Aorta (tissue), 5 donors: ENCODE results near the gene ANKH. TPM values are rescaled to one million over a fixed set of nuclear protein-coding genes. Genes with fewer than 3 reads are reported as not detected.
"Not testable (repeated sequence)": the region's sequence is repeated elsewhere in the genome, so short reads cannot be mapped to it uniquely, and the experiment has no call there.

Experiments
- ATAC-seq: fragments of 200-7000 bp; cut with Tn5 transposase; one replicate; pipeline ENCODE4 v1.9.1; 2022; ENCODE audit warnings: moderate library complexity; ENCODE audit not compliant: low FRiP score
- DNase-seq, 2 donors: peaks; one replicate each; pipeline ENCODE4 v3.0.0-alpha.2; 2020
- H3K27ac ChIP-seq, 2 donors: one replicate each; pipeline ENCODE4 v1.5.1; 2013; ENCODE audit warnings: low read length in 2 of 2, mild to moderate bottlenecking in 2 of 2, moderate library complexity in 2 of 2, control low read depth in 1 of 2, inconsistent platforms in 1 of 2, low read depth in 1 of 2
- H3K27me3 ChIP-seq, 2 donors: one replicate each; pipeline ENCODE4 v1.6.1; 2013; ENCODE audit warnings: control low read depth in 1 of 2, low read length in 1 of 2, mild to moderate bottlenecking in 1 of 2, moderate library complexity in 1 of 2; ENCODE audit not compliant: insufficient read depth in 2 of 2, control insufficient read depth in 1 of 2
- H3K36me3 ChIP-seq, 2 donors: one replicate each; pipeline ENCODE4 v1.6.1; 2013; ENCODE audit warnings: control low read depth in 1 of 2, low read length in 1 of 2, mild to moderate bottlenecking in 1 of 2; ENCODE audit not compliant: insufficient read depth in 2 of 2, control insufficient read depth in 1 of 2
- H3K4me1 ChIP-seq, 2 donors: one replicate each; pipeline ENCODE4 v1.6.1; 2013; ENCODE audit warnings: low read length in 2 of 2, control low read depth in 1 of 2, mild to moderate bottlenecking in 1 of 2, moderate library complexity in 1 of 2; ENCODE audit not compliant: insufficient read depth in 2 of 2, control insufficient read depth in 1 of 2
- H3K4me3 ChIP-seq, 2 donors: one replicate each; pipeline ENCODE4 v1.5.1; 2013; ENCODE audit warnings: low read length in 2 of 2, control low read depth in 1 of 2, mild to moderate bottlenecking in 1 of 2
- H3K9me3 ChIP-seq: one replicate; pipeline ENCODE4 v1.6.1; 2013; ENCODE audit warnings: mild to moderate bottlenecking, low read length; ENCODE audit not compliant: control insufficient read depth
- WGBS, 2 donors: extraction: QIAGEN DNeasy Blood & Tissue Kit; methylation state at CpG; one replicate each; pipeline ENCODE4 v1.1.7; 2013; 5-methylcytosine and 5-hydroxymethylcytosine counted together
- intact Hi-C, 2 donors: fragments of 100-400 bp; cut with DNase I; formaldehyde crosslinking; loops; one replicate each; pipeline versions ENCODE4 v1.14.2 to v1.15.0; 2022
- polyA plus RNA-seq, 2 donors: library from polyadenylated mRNA; stranded (reverse); fragments of 200-250 nt; gene quantifications; one replicate each; pipeline ENCODE4 v1.2.3, GENCODE V29; 2013
- total RNA-seq, 2 donors: library from RNA; stranded (reverse); fragmentation: NEBNext Ultra II Directional; extraction: Animal tissue kit (Norgen Biotek cat#: 25700); gene quantifications; one replicate each; pipeline ENCODE4 v1.2.1, GENCODE V29; 2021
- donor health status: healthy with polysubstance abuse.
- donor health status: Bipolar disorder and iron deficiency.
- donor health status: DM: no; HTN: no; CAD: no.
- donor health status: DM: no; HTN: no; CAD: no.
- donor health status: DM: yes; HTN: yes; CAD: no.

The ANKH gene
- total and polyA plus RNA-seq, 4 donors: 63.7 to 257 (median 167) TPM

DNA sequence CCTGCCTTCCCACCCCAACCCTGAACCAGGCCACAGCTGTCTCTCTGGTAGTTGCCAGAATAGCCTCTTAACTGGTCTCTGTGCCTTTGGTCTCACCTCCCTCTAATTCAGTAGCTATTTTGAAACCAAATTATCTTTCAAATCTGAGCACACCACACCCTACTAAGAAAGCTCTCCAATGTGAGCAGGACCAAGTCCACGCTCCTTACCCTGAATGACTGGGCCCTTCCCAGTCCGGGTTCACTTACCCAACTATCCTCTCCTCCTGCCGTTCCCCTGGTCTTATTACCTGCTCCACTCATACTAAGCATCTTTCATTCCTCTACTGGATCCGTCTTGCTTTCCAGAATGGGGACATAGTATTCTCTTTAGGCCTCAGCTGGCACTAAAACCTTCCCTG, 16.8 kb downstream of the ANKH start:
- H3K36me3 ChIP-seq: no peaks in the 10 kb centered on the region
- WGBS, 2 donors: 92 to 99% methylated on average over 4 of the region's 4 CpGs
- no peaks in the 10 kb centered on the region for H3K27me3 ChIP-seq
- no peak for ATAC-seq
- H3K4me3 ChIP-seq: no peak overlapping the region
- H3K27ac ChIP-seq: no peak overlapping the region
- DNase-seq: no peak
- intact Hi-C loops: no loop called here
- peaks cover 0 to 3% of the 10 kb centered on the region in 2 donors for H3K4me1 ChIP-seq
- H3K9me3 ChIP-seq: no peaks in the 10 kb centered on the region

DNA sequence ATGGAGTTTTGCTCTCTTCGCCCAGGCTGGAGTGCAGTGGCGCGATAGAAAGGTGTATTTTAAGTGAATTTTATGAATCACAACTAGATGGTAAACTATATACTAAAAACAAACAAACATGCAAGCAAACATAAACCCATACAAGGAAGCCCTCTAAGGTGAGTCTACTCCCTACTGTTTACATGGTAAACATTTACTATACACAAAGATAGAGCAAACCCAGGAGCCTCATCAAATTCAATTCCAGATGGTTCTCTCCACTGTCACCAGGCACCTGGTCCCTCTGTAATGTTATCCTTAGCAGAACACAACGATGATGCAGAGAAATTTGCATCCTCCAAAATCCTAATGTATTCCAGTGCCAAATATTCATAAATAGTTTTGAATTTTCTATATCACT, 17.9 kb downstream of the ANKH start:
- Histone ChIP-seq H3K4me1 (peaks cover 0 to 3% of the 10 kb centered on the region in 2 donors), H3K27me3 (no peaks in the 10 kb centered on the region), H3K36me3 (no peaks in the 10 kb centered on the region), H3K9me3 (no peaks in the 10 kb centered on the region), H3K27ac (no peak overlapping the region), H3K4me3 (no peak overlapping the region)
- ATAC-seq: no peak
- no peak for DNase-seq
- intact Hi-C loops: no loop called here
- WGBS, 2 donors: 95 to 96% methylated on average over 4 of the region's 4 CpGs

DNA sequence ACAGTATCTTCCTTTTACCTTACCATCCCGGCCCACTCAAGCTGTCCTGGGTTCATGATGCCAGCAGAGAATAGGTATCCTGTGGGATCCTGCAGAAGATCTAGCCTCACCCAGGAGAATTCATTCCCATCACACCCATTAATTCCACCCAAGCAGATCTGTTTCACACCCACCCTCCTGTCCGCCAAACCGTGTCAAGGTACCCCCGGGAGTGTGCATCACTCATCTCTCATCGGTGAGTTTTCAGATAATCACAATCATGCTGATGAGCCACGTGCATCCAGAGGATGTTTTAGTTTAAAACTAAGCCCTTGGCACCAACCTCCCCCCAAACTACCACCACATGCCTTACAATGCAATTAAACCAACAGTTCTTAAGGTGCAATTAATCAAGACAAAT, 18.8 kb downstream of the ANKH start:
- Histone ChIP-seq H3K9me3 (no peaks in the 10 kb centered on the region), H3K4me1 (peaks cover 0 to 3% of the 10 kb centered on the region in 2 donors), H3K4me3 (no peak overlapping the region), H3K36me3 (no peaks in the 10 kb centered on the region), H3K27ac (no peak overlapping the region), H3K27me3 (no peaks in the 10 kb centered on the region)
- intact Hi-C loops: no loop called here
- 87 to 95% methylated on average over 6 of the region's 6 CpGs for WGBS, 2 donors
- DNase-seq (no peak), ATAC-seq (no peak)

DNA sequence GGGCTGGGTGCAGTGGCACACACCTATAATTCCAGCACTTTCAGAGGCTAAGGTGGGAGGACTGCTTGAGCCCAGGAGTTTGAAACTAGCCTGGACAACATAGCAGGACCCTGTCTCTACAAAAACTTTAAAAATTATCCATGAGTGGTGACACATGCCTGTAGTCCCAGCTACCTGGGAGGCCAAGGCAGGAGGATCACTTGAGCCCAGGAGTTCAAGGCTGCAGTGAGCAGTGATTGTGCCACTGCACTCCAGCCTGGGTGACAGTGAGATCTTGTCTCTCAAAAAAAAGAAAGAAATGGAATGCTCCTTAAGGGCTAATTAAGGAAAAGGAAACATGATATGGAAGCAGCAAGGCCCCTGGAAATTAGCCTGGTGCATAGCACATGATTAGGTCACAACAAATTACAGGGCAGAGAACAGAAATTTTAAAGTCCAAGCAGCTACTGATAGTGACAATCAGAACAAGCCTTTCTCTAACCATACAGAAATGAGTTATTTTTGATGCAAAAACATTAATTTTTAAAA, 19.5 kb downstream of the ANKH start:
- Histone ChIP-seq H3K27ac (no peak overlapping the region), H3K36me3 (no peaks in the 10 kb centered on the region), H3K4me1 (peaks cover 0 to 5% of the 10 kb centered on the region in 2 donors), H3K27me3 (no peaks in the 10 kb centered on the region), H3K9me3 (no peaks in the 10 kb centered on the region), H3K4me3 (no peak overlapping the region)
- ATAC-seq (no peak), DNase-seq (no peak)
- intact Hi-C loops: no loop called here

DNA sequence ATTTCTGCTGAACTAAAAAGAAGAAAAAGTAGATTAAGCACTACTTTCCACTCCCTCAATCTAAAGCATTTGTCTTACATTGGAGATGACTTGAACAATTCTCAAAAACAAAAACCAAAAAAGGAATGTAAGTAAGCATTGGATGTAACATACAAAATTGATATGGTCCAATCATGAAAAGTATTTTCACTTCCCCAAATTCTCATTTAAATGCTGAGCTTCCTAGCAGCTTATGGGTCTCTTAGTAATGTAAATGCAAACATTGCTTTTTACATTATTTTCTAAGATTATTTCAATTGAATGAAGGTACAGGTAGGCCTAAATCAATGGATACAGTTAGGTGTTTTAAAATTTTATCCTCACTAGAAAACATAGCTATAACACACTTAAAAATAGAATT, 20.0 kb downstream of the ANKH start:
- DNase-seq: no peak
- H3K4me1 ChIP-seq: peaks cover 0 to 7% of the 10 kb centered on the region in 2 donors
- no peak overlapping the region for H3K4me3 ChIP-seq
- intact Hi-C loops: no loop called here
- no peak for ATAC-seq
- no peaks in the 10 kb centered on the region for H3K36me3 ChIP-seq
- no peak overlapping the region for H3K27ac ChIP-seq
- H3K27me3 ChIP-seq: no peaks in the 10 kb centered on the region
- no peaks in the 10 kb centered on the region for H3K9me3 ChIP-seq

DNA sequence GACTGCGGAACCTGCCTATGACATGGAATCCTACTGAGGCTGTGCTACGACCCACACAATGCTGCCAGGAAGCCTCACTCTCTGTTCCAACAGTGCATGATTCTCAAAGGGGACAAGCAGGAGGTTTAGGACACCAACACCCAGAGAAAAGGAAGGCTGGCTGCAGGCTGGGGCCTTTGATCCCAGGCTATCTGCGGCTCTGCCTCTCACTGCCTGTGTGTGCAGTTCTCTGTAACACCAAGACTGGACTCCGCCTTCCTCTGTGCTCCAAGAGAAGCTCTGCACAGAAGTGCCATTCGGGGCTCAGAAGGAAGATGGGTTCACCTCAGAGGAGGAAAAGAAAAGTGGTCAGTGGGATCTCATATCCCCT, 20.5 kb downstream of the ANKH start:
- intact Hi-C loops: no loop called here
- no peak overlapping the region for H3K4me3 ChIP-seq
- DNase-seq (no peak), ATAC-seq (no peak)
- WGBS, 2 donors: 62 to 63% methylated on average over 5 of the region's 5 CpGs
- peaks cover 0 to 6% of the 10 kb centered on the region in 2 donors for H3K4me1 ChIP-seq
- no peaks in the 10 kb centered on the region for H3K36me3 ChIP-seq
- no peaks in the 10 kb centered on the region for H3K27me3 ChIP-seq
- no peaks in the 10 kb centered on the region for H3K9me3 ChIP-seq
- no peak overlapping the region for H3K27ac ChIP-seq

DNA sequence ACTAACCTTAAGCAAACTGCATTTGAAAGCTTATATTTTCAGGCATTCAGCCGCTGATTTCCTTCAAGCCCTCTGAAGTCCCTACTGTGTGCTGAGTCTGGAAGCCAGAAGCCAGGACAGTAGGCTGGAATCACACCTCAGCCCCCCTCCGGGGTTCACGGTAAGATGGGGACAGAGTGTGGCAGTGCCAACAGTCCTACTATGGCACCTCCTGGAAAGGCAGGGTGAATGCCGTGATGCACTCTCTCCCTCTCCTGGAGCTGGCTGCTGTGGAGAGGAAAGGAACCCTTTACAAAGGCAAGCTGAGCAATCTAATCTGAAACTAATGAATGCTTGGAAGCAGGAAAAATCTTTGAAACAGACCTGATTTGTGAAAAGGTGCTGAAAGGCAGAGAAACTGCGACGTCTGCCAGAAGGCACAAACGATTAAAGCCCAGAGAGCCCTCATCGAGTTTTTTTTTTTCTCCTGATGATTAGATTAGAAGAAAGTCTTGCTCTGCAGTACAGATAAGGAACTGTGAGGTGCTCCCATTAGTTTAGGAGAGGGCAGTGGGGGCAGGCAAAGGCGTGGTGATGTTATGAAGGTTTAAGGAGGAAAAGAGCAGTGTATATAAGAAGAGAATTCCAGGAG, 21.0 kb downstream of the ANKH start:
- ATAC-seq (no peak), DNase-seq (no peak)
- Histone ChIP-seq H3K36me3 (no peaks in the 10 kb centered on the region), H3K4me3 (no peak overlapping the region), H3K9me3 (no peaks in the 10 kb centered on the region), H3K4me1 (peaks cover 0 to 4% of the 10 kb centered on the region in 2 donors), H3K27me3 (no peaks in the 10 kb centered on the region), H3K27ac (no peak overlapping the region)
- 45 to 52% methylated on average over 9 of the region's 9 CpGs for WGBS, 2 donors
- intact Hi-C loops: no loop called here

DNA sequence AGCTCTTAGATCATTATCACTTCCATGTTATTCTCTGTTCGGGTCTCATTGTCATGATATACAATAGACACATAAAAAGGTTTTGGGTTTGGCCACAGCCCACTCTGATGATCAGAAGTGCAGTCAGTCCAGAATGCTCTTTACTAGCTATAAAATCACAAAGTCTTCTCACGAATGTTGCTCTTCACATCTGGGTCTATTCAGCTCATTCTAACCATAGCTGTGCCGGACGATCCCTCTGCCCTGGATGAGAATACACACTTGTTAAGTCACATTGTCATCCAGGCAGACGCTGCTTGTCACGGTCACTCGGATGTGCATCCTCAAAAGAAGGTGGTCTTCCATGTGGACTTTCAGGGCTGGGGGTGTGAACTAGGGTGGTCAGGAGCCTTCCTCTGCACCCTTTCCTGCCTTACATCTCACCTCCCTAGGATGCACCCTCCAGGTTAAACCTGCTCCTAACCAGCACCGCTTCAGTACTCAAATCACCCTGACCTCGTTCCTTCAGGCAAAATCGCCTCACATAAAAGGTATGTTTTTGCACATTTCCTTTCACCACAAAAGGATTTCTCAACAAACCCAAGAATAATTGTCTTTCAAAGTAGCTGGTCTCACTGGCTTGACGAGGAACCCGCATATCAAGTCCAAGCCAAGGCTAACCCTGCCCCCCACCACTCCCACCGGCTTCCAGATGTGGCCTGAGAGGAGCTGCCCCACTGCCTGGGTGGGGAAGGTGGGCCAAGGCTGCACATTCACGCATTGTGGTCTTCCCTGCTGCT, 21.9 kb downstream of the ANKH start:
- H3K27me3 ChIP-seq: no peaks in the 10 kb centered on the region
- no peak overlapping the region for H3K27ac ChIP-seq
- intact Hi-C loops: no loop called here
- peaks cover 0 to 4% of the 10 kb centered on the region in 2 donors for H3K4me1 ChIP-seq
- WGBS, 2 donors: 79% methylated on average over 14 of the region's 14 CpGs
- no peak overlapping the region for H3K4me3 ChIP-seq
- H3K9me3 ChIP-seq: no peaks in the 10 kb centered on the region
- H3K36me3 ChIP-seq: no peaks in the 10 kb centered on the region
- ATAC-seq: no peak
- DNase-seq: no peak

DNA sequence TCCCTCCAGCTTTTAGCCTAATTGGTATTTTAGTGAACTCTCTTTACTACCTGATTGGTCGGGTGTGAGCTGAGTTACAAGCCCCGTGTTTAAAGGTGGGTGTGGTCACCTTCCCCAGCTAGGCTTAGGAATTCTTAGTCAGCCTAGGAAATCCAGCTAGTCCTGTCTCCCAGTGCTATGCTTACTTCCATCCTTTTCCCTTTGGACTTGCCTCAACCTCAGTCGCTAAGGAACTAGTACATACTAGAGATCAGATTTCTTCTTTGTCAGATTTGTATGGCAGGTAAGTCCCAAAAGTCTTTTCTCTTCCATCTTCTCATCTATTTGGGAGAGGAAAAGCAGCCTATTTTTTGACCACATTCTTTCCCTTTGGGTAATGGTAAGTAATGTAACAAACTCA, 22.6 kb downstream of the ANKH start:
- DNase-seq, H3K27ac ChIP-seq, intact Hi-C loops, H3K27me3 ChIP-seq, H3K4me3 ChIP-seq, H3K9me3 ChIP-seq, ATAC-seq, H3K4me1 ChIP-seq, H3K36me3 ChIP-seq: not testable (repeated sequence)
- 76% methylated on average over 3 of the region's 3 CpGs for WGBS, 2 donors
